AG09309 (cell line): ENCODE measurements around the gene EXOSC7.
"Not testable (repeated sequence)": the region's sequence is repeated elsewhere in the genome, so short reads cannot be mapped to it uniquely, and the experiment has no call there.

Source experiments
- DNase-seq: peaks from one replicate; pipeline ENCODE4 v3.0.0-alpha.2; 2010; ENCODE audit warnings: low read depth
- H3K4me3 ChIP-seq: 2 replicates; pipeline ENCODE4 v1.5.1; 2011; ENCODE audit warnings: mild to moderate bottlenecking, low read depth, low read length, moderate library complexity; ENCODE audit not compliant: control insufficient read depth
- CTCF ChIP-seq: IDR thresholded peaks from 2 replicates; pipeline ENCODE4 v1.5.1; 2011; ENCODE audit warnings: mild to moderate bottlenecking, low read depth, low read length, inconsistent platforms; ENCODE audit not compliant: insufficient read depth, control insufficient read depth; ENCODE audit errors: missing control alignments

Gene EXOSC7

GRCh38 chr3:44932271-44932670 lies 43.8 kb upstream of the EXOSC7 start:
- no peak for DNase-seq
- no peak for TF ChIP-seq CTCF
- H3K4me3 ChIP-seq, result no peak overlapping the region

- no peak overlapping the region for H3K4me3 ChIP-seq
- no peak for TF ChIP-seq CTCF
- no peak for DNase-seq
These were observed 42.8 kb upstream of the EXOSC7 start for GRCh38 chr3:44932986-44933944.

GRCh38 chr3:44939581-44940036 lies 36.4 kb upstream of the EXOSC7 start:
- TF ChIP-seq CTCF, result no peak
- DNase-seq, result no peak

GRCh38 chr3:44942202-44942921 lies 33.7 kb upstream of the EXOSC7 start:
- no peak for TF ChIP-seq CTCF
- no peak for DNase-seq
- no peak overlapping the region for H3K4me3 ChIP-seq

More at GRCh38 chr3:44939581-44940036, 36.4 kb upstream of the EXOSC7 start:
- H3K4me3 ChIP-seq, result no peak overlapping the region

- H3K4me3 ChIP-seq, result no peak overlapping the region
- no peak for DNase-seq
- no peak for TF ChIP-seq CTCF
These were observed 27.8 kb upstream of the EXOSC7 start for GRCh38 chr3:44948239-44948638.

GRCh38 chr3:44949770-44950169 lies 26.3 kb upstream of the EXOSC7 start:
- not testable (repeated sequence) for DNase-seq, H3K4me3 ChIP-seq

GRCh38 chr3:44950275-44950734 lies 25.7 kb upstream of the EXOSC7 start:
- TF ChIP-seq CTCF, result no peak
- no peak for DNase-seq
- H3K4me3 ChIP-seq, result no peak overlapping the region
